ENCODE data around the gene GRAP2.
A peak's percentile ranks its signal among the peaks of the same experiment; 100 is the strongest.

GRAP2 gene

DNA sequence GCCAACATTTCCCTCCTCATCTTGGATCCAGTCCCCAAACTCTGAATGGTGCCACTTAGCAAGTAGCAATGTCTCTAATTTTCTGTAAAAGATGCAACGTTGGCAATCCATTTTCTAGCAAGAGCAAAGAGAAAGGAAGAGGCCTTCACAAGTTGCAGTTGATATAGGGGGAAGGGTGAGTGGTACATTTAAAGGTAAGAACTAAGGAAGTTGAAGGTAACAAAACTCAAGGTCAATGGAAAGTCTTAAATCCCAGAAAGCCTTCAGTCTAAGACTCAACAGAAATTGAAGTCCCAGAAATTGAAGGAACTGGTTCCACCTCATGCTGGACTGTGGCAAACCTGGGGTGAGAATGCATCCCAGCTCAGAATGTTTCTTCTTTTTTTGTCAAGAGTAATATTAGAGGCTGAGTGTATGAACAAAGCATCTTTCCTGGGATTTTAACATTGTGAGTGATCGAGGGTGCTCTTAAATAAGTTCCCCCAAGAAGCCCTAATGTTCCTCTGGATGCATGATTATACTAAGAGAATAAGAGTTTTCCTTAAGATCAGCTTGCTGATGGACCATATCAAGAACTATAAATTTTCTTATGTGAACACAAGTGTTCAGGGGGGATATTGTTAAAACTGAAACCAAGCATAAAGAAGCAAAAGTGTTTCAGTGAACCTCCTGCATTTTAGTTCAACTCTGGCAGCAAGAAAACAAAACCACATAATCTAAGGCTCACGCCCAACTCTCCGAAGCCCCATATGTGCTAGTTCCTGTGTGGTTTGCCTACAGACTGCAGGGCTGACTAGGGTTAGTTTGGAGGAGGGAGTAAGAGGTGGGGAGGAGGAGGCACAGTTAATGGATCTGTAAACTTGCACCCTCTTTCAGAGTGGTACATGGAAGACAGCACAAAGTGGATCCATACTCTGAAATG is at the start of gene GRAP2:
TSS of gene GRAP2 (plus strand) at position 779 of the 922 bp plus-strand sequence. CDS start 46,023 bp downstream, outside the sequence.
- H3K79me2 ChIP-seq (ENCODE audit: low read length), result no peaks in the 10 kb centered on the region
- no peak within 1 kb of the TSS for H3K4me3 ChIP-seq (ENCODE audit: low read length)
- H2AFZ ChIP-seq (ENCODE audit: low read length), result no peak within 1 kb of the TSS
- H3K9ac ChIP-seq (ENCODE audit: low read length), result no peak within 1 kb of the TSS
- H3K4me2 ChIP-seq (ENCODE audit: low read depth, low read length), result peak within 1 kb of the TSS; percentile 29
- no peak within 1 kb of the TSS for H3K27ac ChIP-seq (ENCODE audit: low read length)
- TF ChIP-seq EZH2 (optimal IDR thresholded peaks at IDR 0.05; ENCODE audit: low read depth, low read length) (no peak), EZH2phosphoT487 (IDR thresholded peaks at IDR 0.05; ENCODE audit: low read length) (no peak), CTCF (IDR thresholded peaks at IDR 0.05; ENCODE audit: low read length) (no peak)
- H3K4me1 ChIP-seq (ENCODE audit: low read length), result peaks cover 16% of the 10 kb centered on the region
- H3K9me2 ChIP-seq (replicated peaks; ENCODE audit: insufficient read depth, low read length), result no peaks in the 10 kb centered on the region
- DNase-seq, result peak; percentile 84
- no peaks in the 10 kb centered on the region for H4K20me1 ChIP-seq (ENCODE audit: insufficient read depth, low read length)
- no peaks in the 10 kb centered on the region for H3K36me3 ChIP-seq (replicated peaks; ENCODE audit: insufficient read depth, low read length)
- no peaks in the 10 kb centered on the region for H3K27me3 ChIP-seq (replicated peaks; ENCODE audit: insufficient read depth, low read length)
- H3F3A ChIP-seq (ENCODE audit: insufficient read depth, low read length), result peaks cover 8% of the 10 kb centered on the region; the same call in 1 of the 2 replicates
- H3K9me3 ChIP-seq (replicated peaks; ENCODE audit: insufficient read depth, low read length), result no peaks in the 10 kb centered on the region

DNA sequence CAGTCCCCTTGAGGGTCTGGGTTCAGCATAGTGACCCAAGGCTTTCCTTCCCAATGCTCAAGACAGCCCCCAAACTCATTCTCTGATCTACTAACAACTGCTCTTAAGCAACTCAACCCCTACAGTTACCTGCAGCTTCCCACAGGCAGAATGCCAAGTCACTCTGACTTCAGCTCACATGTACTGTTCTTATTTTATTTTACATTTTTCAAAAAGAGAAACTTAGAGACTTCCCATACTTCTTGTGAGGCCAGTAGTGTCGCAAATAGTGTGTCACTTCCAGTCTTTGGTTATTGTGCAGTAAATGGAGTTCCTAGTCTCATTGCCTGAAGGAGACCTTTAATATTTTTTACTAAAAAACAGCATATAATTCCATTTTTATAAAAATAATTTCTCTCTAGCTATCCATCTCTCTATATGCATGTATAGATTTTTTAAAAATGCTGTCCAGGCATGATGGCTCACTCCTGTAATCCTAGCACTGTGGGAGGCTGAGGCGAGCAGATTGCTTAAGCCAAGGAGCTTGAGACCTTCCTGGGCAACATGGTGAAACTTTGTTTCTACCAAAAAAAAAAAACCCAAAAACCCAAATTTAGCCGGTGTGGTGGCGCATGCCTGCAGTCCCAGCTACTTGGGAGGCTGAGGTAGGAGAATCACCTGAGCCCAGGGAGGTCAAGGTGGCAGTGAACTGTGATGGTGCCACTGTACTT is 49.1 kb upstream of the GRAP2 start:
- Histone ChIP-seq H3K4me1 (ENCODE audit: low read length) (no peaks in the 10 kb centered on the region), H3K27ac (ENCODE audit: low read length) (no peak overlapping the region), H3K9ac (ENCODE audit: low read length) (no peak overlapping the region), H4K20me1 (ENCODE audit: insufficient read depth, low read length) (no peaks in the 10 kb centered on the region), H3K36me3 (replicated peaks; ENCODE audit: insufficient read depth, low read length) (no peaks in the 10 kb centered on the region), H3K4me3 (ENCODE audit: low read length) (no peak overlapping the region), H3F3A (ENCODE audit: insufficient read depth, low read length) (no peaks in the 10 kb centered on the region), H3K9me2 (replicated peaks; ENCODE audit: insufficient read depth, low read length) (no peaks in the 10 kb centered on the region), H3K9me3 (replicated peaks; ENCODE audit: insufficient read depth, low read length) (no peaks in the 10 kb centered on the region), H3K79me2 (ENCODE audit: low read length) (no peaks in the 10 kb centered on the region), H2AFZ (ENCODE audit: low read length) (no peak overlapping the region), H3K4me2 (ENCODE audit: low read depth, low read length) (no peak overlapping the region), H3K27me3 (replicated peaks; ENCODE audit: insufficient read depth, low read length) (no peaks in the 10 kb centered on the region)
- TF ChIP-seq EZH2phosphoT487 (IDR thresholded peaks at IDR 0.05; ENCODE audit: low read length) (no peak), CTCF (IDR thresholded peaks at IDR 0.05; ENCODE audit: low read length) (no peak), EZH2 (optimal IDR thresholded peaks at IDR 0.05; ENCODE audit: low read depth, low read length) (no peak)
- DNase-seq, result no peak

GRCh38 chr22:39852799-39853198 is 48.1 kb upstream of the GRAP2 start:
- no peak overlapping the region for H2AFZ ChIP-seq (ENCODE audit: low read length)
- no peaks in the 10 kb centered on the region for H3K79me2 ChIP-seq (ENCODE audit: low read length)
- no peaks in the 10 kb centered on the region for H3K36me3 ChIP-seq (replicated peaks; ENCODE audit: insufficient read depth, low read length)
- no peak for DNase-seq
- no peak overlapping the region for H3K4me3 ChIP-seq (ENCODE audit: low read length)
- no peak overlapping the region for H3K9ac ChIP-seq (ENCODE audit: low read length)
- H3K9me2 ChIP-seq (replicated peaks; ENCODE audit: insufficient read depth, low read length), result no peaks in the 10 kb centered on the region
- no peaks in the 10 kb centered on the region for H3K4me1 ChIP-seq (ENCODE audit: low read length)
- H4K20me1 ChIP-seq (ENCODE audit: insufficient read depth, low read length), result no peaks in the 10 kb centered on the region
- H3F3A ChIP-seq (ENCODE audit: insufficient read depth, low read length), result no peaks in the 10 kb centered on the region
- H3K4me2 ChIP-seq (ENCODE audit: low read depth, low read length), result no peak overlapping the region
- H3K27ac ChIP-seq (ENCODE audit: low read length), result no peak overlapping the region
- H3K27me3 ChIP-seq (replicated peaks; ENCODE audit: insufficient read depth, low read length), result no peaks in the 10 kb centered on the region
- H3K9me3 ChIP-seq (replicated peaks; ENCODE audit: insufficient read depth, low read length), result no peaks in the 10 kb centered on the region
- TF ChIP-seq EZH2phosphoT487 (IDR thresholded peaks at IDR 0.05; ENCODE audit: low read length) (no peak), EZH2 (optimal IDR thresholded peaks at IDR 0.05; ENCODE audit: low read depth, low read length) (no peak), CTCF (IDR thresholded peaks at IDR 0.05; ENCODE audit: low read length) (no peak)
